Activated T-cell treated with anti-CD3 and anti-CD28 coated beads for 1 hour (primary cell): ENCODE results near the gene COL25A1.

Experiments used
- DNase-seq: peaks from one replicate; pipeline ENCODE4 v3.0.0-alpha.2; 2020; ENCODE audit warnings: low read depth

The COL25A1 gene

DNA sequence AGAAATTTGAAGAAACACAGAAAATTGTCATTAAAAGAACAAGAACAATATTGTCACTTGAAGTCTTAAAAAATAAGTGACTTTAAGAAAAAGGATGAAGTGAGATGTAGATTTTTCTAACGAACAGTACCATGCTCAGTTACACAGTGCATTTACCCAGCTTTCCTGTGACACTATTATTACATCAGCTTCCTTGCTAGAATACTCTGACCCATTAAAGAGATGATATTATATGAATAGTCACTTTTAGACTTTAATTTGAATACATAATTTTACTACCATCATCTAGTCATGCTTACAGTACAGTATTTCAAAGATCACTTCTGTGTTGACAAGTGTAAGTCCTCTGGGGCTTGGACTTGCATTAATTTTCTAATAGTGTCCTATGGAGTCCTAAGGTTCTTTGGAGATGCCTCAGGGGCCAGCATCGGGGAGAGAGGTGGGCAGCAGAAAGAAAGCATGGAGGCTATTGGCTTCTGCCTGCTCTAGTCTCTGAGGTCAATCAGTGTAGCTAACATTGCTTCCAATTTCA, 10.7 kb downstream of the COL25A1 start:
- no peak for DNase-seq

DNA sequence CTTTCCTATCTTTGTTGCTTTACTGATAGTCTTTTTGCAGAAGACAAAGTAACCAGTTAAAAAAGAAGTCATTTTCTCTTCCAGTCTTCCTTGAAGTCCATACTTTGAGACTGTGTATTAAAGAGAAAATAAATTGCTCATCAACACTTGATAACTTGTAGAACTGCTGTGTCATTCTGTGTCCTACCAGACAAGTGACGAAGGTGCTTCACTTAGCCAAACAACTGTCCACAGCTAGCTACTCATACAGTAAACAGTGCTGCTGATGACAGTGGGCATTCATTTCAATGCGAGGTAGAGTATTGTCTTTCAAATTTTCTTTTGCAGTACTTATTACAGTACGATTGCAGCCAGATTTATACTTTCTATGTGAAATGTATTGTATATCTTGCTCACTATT, 11.5 kb downstream of the COL25A1 start:
- no peak for DNase-seq

GRCh38 chr4:109278594-109279031, 23.8 kb downstream of the COL25A1 start:
- no peak for DNase-seq

DNA sequence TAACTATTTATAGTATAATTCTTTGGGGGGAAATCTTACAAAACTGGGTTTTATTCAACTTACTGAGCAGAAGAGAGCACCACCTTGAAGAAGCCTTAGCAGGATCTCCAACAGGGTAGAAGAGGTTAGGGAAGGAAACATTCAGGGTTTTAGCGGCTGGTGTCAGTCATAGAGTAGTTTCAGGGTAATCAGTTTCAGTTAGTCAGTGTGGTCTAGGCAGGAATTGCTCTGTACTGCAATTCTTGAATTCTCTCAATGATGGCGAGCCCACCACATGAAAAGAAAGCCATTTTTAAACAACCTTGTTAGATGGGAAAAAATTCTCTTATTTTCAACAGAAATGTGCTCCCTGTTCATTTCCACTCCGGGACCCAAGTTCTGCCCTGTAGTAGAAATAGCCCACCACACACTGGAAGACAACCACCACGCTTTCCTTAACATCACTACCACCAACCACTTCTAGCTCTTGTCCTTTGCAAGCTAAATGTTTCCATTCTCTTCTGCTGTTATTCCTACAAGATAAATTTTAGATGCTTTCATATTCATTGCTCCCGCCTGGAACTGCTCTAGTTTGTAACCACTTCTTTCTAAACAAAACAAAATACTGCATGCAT, 25.9 kb downstream of the COL25A1 start:
- no peak for DNase-seq

GRCh38 chr4:109275066-109275745, 27.3 kb downstream of the COL25A1 start:
- DNase-seq, result no peak

- no peak for DNase-seq
Measured at GRCh38 chr4:109266891-109267290, 35.6 kb downstream of the COL25A1 start.

DNA sequence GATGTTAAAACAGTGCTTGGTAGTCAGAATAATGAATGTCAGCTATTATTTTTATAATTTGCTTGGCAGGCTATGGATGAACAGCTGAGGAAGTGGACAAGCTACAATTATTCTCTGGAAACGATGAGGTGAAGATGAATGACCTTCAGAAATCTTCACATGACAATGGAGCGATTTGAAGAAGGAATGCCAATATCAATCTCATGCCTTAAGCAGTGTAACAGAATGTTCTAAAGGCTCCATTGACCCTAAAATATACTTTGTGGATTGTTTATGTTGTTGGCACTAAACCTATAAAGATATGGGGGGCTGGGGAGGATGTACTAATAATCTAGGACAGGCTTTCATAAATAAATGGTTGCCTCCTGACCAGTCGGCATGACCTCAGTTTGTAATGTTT, 36.2 kb downstream of the COL25A1 start:
- no peak for DNase-seq

DNA sequence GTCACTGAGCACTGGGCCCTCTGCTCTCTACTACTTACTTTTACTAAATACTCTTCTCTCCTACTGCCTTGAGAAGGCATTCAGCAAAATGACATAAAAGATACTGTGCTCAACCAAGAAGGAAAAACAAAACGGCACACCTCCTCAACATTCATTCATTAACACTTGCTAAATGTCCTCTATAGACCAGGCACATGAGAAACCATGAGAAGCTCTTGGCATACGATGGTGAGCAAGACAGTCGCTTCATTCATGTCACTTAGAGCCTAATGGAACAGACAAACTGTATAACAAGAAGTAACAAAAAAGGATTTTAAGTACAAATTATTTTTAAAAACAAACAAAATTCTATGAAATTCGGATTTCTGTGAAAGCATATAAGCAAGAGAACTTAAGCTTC, 38.7 kb downstream of the COL25A1 start:
- no peak for DNase-seq

DNA sequence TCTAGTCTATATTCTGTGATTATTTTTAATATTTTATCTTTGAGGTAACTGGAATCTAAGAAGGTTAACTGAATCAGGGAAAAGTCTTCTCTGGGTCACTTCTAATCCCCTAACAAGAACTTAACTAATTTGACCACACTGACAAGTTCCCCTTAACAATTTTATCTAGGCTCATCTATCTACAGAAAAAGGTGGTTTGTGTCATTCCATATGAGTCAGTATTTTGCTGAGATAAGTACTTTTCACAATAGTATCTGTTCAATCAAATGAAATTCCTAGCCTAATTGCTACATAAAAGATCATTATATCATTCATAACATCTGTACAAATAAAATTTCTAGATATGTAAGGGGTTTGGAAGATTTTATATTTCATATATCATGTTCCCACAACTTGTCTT, 45.6 kb downstream of the COL25A1 start:
- no peak for DNase-seq

DNA sequence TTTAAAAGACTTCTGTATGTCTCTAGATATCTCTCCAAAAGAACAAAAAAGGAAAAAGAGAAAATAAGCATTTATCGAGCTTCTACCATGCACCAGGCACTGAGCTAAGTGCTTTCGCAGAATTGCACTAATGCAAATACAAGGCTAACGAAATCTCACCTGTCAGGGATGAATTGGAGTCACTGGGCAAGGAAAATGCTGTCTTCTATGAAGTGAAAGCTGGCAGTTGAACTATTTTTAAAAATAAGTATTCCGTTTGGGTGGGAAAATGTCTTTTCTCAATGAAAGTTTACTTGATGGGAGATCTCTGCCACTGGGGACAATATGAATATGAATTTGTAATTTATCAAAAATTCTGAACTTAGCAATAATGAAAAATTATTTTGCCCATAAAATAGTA, 47.6 kb downstream of the COL25A1 start:
- DNase-seq, result no peak

GRCh38 chr4:109251396-109251795, 51.1 kb downstream of the COL25A1 start:
- no peak for DNase-seq

- DNase-seq, result no peak
Measured at GRCh38 chr4:109248322-109248900, 54.0 kb downstream of the COL25A1 start.

- DNase-seq, result no peak
Measured at GRCh38 chr4:109243871-109244270, 58.6 kb downstream of the COL25A1 start.

- no peak for DNase-seq
Measured at GRCh38 chr4:109238746-109239145, 63.7 kb downstream of the COL25A1 start.

- no peak for DNase-seq
Measured at GRCh38 chr4:109235683-109236082, 66.8 kb downstream of the COL25A1 start.

GRCh38 chr4:109234596-109234995, 67.9 kb downstream of the COL25A1 start:
- no peak for DNase-seq

GRCh38 chr4:109233570-109233969, 68.9 kb downstream of the COL25A1 start:
- no peak for DNase-seq

DNA sequence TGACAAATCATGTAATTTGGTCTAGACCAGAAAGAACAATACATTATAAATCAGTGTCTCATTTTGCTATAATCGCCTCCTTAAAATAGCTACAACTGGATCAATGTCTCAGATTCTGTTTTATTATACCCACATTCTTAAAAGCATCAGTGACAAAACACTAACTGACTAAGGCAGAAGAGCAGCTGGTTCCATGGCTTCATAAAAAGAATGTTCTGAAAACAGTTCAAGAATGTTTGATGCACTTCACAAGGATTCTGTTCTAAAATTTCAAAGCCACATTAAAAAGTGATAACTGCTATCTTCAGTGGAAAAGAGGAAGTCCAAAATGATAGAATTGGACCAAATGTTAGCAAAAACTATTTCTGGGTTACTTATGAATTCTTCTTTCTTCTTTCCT, 69.8 kb downstream of the COL25A1 start:
- no peak for DNase-seq

- no peak for DNase-seq
Measured at GRCh38 chr4:109231331-109231730, 71.1 kb downstream of the COL25A1 start.

DNA sequence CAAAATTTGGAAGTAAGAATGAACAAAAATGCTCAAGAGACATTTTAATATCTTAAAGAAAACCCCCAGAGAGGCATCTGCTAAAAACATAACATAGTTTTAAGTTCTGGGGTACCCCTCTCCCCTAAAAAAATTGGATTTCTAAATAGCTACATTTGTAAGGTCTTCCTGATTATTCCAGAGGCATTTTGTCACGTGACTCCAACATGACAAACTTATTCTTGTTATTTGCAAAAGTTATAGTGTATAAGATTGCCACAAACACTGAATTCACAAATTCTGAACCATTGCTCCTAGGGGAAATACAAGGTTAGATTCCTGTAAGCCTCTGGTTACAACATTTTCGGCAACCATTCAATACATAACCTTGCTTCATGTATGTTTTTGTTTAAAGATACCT, 73.4 kb downstream of the COL25A1 start:
- no peak for DNase-seq

GRCh38 chr4:109218288-109218687, 84.2 kb downstream of the COL25A1 start:
- DNase-seq, result no peak

DNA sequence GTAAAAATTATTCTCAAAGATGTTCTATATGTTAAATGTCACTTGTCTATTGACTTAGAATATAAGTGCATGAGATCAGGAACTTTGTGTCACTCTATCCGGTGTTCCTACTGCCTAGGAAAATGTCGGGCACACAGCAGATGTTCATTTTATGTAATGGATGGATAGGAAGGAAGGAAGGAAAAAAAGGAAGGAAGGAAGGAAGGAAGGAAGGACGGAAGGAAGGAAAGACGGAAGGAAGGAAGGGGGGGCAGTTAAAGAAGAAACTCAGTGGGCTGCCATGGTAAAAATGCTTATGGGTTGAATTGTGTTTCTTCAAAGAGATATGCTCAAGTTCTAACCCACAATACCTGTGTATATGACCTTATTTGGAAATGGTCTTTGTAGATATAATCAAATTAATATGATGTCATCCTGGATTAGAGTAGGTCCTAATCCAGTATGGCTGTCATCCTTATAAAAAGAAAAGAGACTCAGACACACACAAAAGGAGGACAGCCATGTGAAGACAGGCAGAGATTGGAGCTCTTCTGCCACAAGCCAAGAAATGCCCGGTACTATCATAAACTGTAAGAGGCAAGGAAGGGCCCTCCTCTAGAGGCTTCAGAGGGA, 86.3 kb downstream of the COL25A1 start:
- DNase-seq, result no peak

DNA sequence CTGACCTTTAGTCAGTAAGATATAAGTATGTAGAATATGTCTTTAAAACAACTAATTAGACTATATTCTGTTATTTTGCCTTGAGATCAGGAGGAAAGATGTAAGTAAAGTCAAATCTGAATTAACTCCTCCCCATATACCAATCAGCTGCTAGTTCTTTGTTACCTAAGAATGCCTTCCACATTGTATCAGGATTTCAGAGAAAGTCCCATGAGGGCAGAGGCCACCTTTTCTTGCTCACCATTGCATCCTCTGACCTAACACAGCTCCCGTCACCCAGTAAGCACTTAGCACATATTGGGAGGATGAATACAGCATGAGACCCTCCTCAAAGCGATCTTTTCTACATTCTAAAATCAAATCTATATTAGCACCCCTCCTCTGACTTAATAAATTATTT, 87.0 kb downstream of the COL25A1 start:
- no peak for DNase-seq
